Sciatic nerve (tissue), 2 donors: ENCODE measurements around the gene DUOX1. TPM values are rescaled to one million over a fixed set of nuclear protein-coding genes. Genes with fewer than 3 reads are reported as not detected.
"Not testable (repeated sequence)": the region's sequence is repeated elsewhere in the genome, so short reads cannot be mapped to it uniquely, and the experiment has no call there.

ENCODE experiments used
- ATAC-seq: fragments of 200-7000 bp; cut with Tn5 transposase; one replicate; pipeline ENCODE4 v1.9.1; 2020; ENCODE audit warnings: mild to moderate bottlenecking, moderate library complexity
- DNase-seq: peaks from one replicate; pipeline ENCODE4 v3.0.0-alpha.2; 2020; ENCODE audit warnings: low spot score
- intact Hi-C: fragments of 100-400 bp; cut with DNase I; formaldehyde crosslinking; loops from one replicate; pipeline ENCODE4 v1.14.2; 2022
- total RNA-seq: library from RNA; stranded (reverse); fragmentation: NEBNext Ultra II Directional; extraction: Animal tissue kit (Norgen Biotek cat#: 25700); gene quantifications from one replicate; pipeline ENCODE4 v1.2.1, GENCODE V29; 2021
- donor health status: DM: no; HTN: no; CAD: no.
- donor health status: DM: no; HTN: no; CAD: no.

The DUOX1 gene
- total RNA-seq, 1 donor from 2014 or later: 5.9 TPM

DNA sequence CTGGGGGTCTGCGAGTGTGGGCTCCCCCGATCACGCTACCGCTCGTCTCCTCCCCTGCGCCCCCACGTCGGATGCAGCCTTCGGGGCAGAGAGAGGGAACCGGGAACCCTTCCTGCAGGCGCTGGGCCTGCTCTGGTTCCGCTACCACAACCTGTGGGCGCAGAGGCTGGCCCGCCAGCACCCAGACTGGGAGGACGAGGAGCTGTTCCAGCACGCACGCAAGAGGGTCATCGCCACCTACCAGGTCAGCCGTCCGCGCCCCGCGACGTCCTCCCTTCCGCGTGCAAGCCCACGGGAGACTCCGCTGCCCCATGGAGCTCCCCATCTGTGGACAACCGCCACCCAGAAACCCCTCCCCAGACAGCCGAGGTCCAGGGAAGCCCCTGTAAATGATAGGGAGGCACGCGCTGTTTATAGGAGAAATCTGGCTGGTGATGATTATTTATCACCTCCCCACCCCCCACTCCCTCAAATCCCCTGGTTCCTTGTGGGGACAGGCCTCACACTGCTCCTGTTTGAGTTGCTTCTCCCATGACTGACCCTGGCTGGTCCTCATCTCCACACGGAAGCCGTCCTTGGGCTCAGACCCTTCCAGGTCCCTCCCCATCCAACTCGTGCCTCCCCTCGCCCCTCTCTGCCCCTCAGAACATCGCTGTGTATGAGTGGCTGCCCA is 6.0 kb downstream of the DUOX1 start:
- intact Hi-C loops, ATAC-seq, DNase-seq: not testable (repeated sequence)

GRCh38 chr15:45136378-45136764 is 6.6 kb downstream of the DUOX1 start:
- DNase-seq (no peak), ATAC-seq (no peak)
- intact Hi-C loops: no loop called here

DNA sequence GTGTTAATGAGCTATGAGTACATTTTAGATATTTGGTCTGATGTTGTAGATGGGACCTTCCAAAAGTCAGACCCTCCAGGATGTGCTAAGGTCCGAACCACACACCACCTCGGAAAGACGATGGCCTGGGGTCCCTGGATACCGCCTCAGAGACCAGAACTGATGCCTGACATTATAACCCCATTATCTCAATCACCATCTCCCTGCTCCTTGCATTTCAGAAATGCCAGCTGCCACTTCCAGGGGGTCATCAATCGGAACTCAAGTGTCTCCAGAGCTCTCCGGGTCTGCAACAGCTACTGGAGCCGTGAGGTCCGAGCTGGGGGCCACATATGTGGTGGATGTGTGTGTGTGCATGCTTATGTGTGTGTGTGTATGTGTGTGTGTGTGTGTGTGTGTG is 7.9 kb downstream of the DUOX1 start:
- DNase-seq: no peak
- ATAC-seq: no peak
- intact Hi-C loops: no loop called here

- DNase-seq: no peak
- ATAC-seq: no peak
- intact Hi-C loops: no loop called here
Observed at GRCh38 chr15:45138814-45139765, 9.3 kb downstream of the DUOX1 start.

DNA sequence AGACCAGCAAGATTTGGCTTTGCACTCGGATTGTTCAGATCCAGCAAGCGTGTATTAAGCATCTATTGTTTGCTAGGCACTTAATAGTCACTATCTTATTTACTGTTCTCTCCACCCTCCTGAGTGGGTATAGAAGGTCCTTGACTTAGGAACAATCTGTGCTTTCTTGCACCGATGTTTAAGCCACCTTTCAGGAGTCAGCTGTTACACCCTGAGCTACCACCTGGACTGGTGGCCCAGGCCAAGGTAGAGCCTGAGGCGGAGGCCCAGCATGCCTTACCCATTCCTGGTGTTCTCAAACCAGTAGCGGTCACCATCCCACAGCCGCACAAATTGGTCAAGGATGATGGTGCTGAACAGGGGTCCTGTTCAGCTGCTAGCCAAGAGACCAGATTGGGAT is 10.0 kb downstream of the DUOX1 start:
- DNase-seq (no peak), ATAC-seq (no peak)
- intact Hi-C loops: no loop called here

DNA sequence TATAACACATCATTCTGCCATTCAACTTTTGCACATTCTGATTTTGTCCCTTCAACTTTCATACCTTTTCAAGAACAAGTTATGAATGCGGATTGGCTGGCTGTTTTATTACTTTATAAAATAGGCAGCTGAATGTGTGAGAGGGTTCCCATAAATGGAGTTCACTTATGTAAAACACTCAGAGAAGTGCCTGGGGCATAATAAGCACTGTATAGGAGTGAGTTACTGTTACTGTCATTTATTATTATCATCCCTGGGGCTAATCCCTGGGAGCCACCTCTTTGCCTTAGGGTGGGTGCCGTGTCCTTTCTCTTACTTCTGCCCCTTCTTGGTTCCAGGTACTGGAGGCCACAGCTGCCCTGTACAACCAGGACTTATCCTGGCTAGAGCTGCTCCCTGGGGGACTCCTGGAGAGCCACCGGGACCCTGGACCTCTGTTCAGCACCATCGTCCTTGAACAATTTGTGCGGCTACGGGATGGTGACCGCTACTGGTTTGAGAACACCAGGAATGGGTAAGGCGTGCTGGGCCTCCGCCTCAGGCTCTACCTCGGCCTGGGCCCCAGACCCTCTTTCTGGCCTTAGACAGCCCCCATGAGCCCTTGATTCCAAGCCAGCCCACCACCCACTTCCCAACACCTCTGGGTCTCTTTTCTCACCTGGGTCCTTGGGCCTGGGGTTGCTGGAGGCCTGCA is 10.9 kb downstream of the DUOX1 start:
- intact Hi-C loops: no loop called here
- DNase-seq: no peak
- no peak for ATAC-seq

- intact Hi-C loops: no loop called here
- DNase-seq (no peak), ATAC-seq (no peak)
Observed at GRCh38 chr15:45141386-45141785, 11.6 kb downstream of the DUOX1 start.

- no peak for DNase-seq
- intact Hi-C loops: no loop called here
- no peak for ATAC-seq
Observed at GRCh38 chr15:45143056-45143455, 13.3 kb downstream of the DUOX1 start.

GRCh38 chr15:45143946-45144345 is 14.2 kb downstream of the DUOX1 start:
- no peak for ATAC-seq
- DNase-seq: no peak
- intact Hi-C loops: no loop called here

GRCh38 chr15:45144775-45145174 is 15.0 kb downstream of the DUOX1 start:
- intact Hi-C loops: no loop called here
- DNase-seq (no peak), ATAC-seq (no peak)

- ATAC-seq: no peak
- intact Hi-C loops: no loop called here
- no peak for DNase-seq
Observed at GRCh38 chr15:45146405-45146804, 16.6 kb downstream of the DUOX1 start.

GRCh38 chr15:45147606-45148005 is 17.8 kb downstream of the DUOX1 start:
- ATAC-seq (no peak), DNase-seq (no peak)
- intact Hi-C loops: no loop called here

GRCh38 chr15:45148076-45149059 is 18.6 kb downstream of the DUOX1 start:
- intact Hi-C loops: no loop called here
- ATAC-seq (no peak), DNase-seq (no peak)

- DNase-seq: no peak
Observed at GRCh38 chr15:45149060-45149459, 19.3 kb downstream of the DUOX1 start.

DNA sequence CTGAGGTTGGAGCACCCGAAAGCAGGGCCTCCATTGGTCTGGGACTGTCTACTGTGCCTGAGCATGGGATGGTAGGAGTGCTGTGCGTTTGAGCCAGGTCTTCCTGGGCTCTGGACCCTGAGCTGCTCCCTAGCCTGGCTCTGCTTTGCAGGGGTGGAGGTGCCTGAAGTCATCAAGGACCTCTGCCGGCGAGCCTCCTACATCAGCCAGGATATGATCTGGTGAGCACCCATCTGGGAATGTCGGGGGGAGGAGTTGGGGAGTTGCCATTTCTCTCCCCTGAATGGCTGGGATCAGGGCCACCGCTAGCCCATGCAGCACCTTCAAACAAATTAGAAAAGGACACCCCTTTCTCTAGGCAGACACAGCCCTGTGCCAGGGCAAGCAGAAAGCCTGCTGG is 20.7 kb downstream of the DUOX1 start:
- DNase-seq (no peak), ATAC-seq (no peak)
- intact Hi-C loops: no loop called here

More at GRCh38 chr15:45149060-45149459, 19.3 kb downstream of the DUOX1 start:
- intact Hi-C loops: no loop called here
- no peak for ATAC-seq

DNA sequence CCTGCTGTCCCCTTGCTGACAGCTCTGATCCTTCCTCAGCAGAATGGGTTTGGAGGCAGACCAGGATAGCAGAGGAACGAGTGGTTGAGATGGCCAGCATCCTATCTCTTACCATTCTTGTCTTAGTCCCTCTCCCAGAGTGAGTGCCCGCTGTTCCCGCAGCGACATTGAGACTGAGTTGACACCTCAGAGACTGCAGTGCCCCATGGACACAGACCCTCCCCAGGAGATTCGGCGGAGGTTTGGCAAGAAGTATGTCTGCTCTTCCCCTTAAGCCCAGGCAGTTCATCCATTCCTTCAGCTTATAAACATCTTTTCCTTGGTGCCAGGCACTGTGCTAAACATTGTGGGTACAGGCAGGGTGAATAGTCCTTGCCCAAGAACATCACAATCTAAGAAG is 21.2 kb downstream of the DUOX1 start:
- no peak for ATAC-seq
- intact Hi-C loops: no loop called here

DNA sequence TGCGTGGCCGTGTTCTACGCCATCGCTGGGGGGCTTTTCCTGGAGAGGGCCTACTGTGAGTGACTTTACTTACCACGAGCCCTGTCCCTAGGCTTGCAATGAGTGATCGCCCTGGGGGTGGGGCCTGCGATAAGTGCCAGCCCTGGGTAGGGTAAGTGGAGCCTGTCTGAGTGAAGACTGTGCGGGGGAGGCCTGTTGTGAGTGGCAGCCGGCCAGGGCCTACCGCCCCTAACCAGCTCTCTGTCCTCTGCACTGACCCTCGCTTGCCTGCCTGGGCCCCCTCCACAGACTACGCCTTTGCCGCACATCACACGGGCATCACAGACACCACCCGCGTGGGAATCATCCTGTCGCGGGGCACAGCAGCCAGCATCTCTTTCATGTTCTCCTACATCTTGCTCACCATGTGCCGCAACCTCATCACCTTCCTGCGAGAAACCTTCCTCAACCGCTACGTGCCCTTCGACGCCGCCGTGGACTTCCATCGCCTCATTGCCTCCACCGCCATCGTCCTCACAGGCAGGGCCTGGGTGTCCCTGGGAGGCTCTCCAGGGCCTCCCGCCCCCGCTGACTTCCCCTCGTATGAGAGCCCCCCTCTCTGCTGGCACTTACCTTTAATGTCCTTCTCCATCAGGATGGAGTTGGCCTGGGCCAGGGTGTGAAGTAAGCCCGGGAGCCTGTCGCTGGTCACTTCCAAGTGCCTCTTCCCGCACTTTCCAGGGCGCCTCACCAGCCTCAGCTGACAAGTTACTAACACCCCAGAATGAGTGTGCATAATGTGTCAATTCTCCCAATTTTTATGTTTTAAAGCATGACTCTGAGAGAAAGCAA is 22.4 kb downstream of the DUOX1 start:
- DNase-seq (no peak), ATAC-seq (peak; percentile 12)
- intact Hi-C loops: no loop called here

More for the DNA sequence above, 21.2 kb downstream of the DUOX1 start:
- no peak for DNase-seq

GRCh38 chr15:45155739-45156138 is 25.9 kb downstream of the DUOX1 start:
- no peak for ATAC-seq
- intact Hi-C loops: no loop called here
- no peak for DNase-seq
